Astrocyte (in vitro differentiated cells and primary cell): Measurements from ENCODE around the gene TBC1D5. TPM values are rescaled to one million over a fixed set of nuclear protein-coding genes. Genes with fewer than 3 reads are reported as not detected.

ENCODE experiments used
- DNase-seq: peaks from one replicate; pipeline ENCODE4 v3.0.0-alpha.2; 2010; ENCODE audit warnings: low read depth
- FAIRE-seq: peaks from 2 replicates; lab custom pipeline; 2011; peaks lifted over from hg19 to GRCh38; lab: Jason Lieb, UNC
- H2AFZ ChIP-seq: 2 replicates; pipeline ENCODE4 v1.6.0; 2012; ENCODE audit warnings: low read depth, low read length, inconsistent platforms
- H3K27ac ChIP-seq: 2 replicates; pipeline ENCODE4 v1.5.1; 2011; ENCODE audit warnings: low read depth, low read length, inconsistent platforms
- H3K27me3 ChIP-seq: 2 replicates; pipeline ENCODE4 v1.6.0; 2011; ENCODE audit warnings: low read length, inconsistent platforms; ENCODE audit not compliant: insufficient read depth
- H3K36me3 ChIP-seq: 2 replicates; pipeline ENCODE4 v1.5.1; 2011; ENCODE audit warnings: low read length, inconsistent platforms; ENCODE audit not compliant: insufficient read depth
- H3K4me1 ChIP-seq: 2 replicates; pipeline ENCODE4 v1.5.1; 2011; ENCODE audit warnings: low read length, inconsistent platforms; ENCODE audit not compliant: insufficient read depth
- H3K4me2 ChIP-seq: 2 replicates; pipeline ENCODE4 v1.6.0; 2012; ENCODE audit warnings: low read length, inconsistent platforms
- H3K4me3 ChIP-seq: 2 replicates; pipeline ENCODE4 v1.5.1; 2011; ENCODE audit warnings: low read depth, mild to moderate bottlenecking, low read length, inconsistent platforms; ENCODE audit not compliant: insufficient read depth
- H3K79me2 ChIP-seq: 2 replicates; pipeline ENCODE4 v1.6.0; 2012; ENCODE audit warnings: mild to moderate bottlenecking, low read length, inconsistent platforms; ENCODE audit not compliant: insufficient read depth
- H3K9ac ChIP-seq: 2 replicates; pipeline ENCODE4 v1.6.0; 2012; ENCODE audit warnings: mild to moderate bottlenecking, low read length, inconsistent platforms
- H3K9me3 ChIP-seq: 2 replicates; pipeline ENCODE4 v1.5.1; 2012; ENCODE audit warnings: low read depth, mild to moderate bottlenecking, low read length, inconsistent platforms; ENCODE audit not compliant: insufficient read depth
- H4K20me1 ChIP-seq: 2 replicates; pipeline ENCODE4 v1.6.0; 2012; ENCODE audit warnings: low read length, inconsistent platforms; ENCODE audit not compliant: insufficient read depth
- H3K27ac Mint-ChIP-seq: one replicate; pipeline ENCODE4 v1.8.0; 2021; ENCODE audit warnings: mild to moderate bottlenecking, mixed read lengths; ENCODE audit not compliant: unreplicated experiment
- H3K27me3 Mint-ChIP-seq: one replicate; pipeline ENCODE4 v1.8.0; 2021; ENCODE audit warnings: low read depth, mixed read lengths; ENCODE audit not compliant: unreplicated experiment
- H3K36me3 Mint-ChIP-seq: one replicate; pipeline ENCODE4 v1.8.0; 2021; ENCODE audit warnings: low read depth, mixed read lengths; ENCODE audit not compliant: unreplicated experiment
- H3K4me1 Mint-ChIP-seq: one replicate; pipeline ENCODE4 v1.8.0; 2021; ENCODE audit warnings: low read depth, mixed read lengths; ENCODE audit not compliant: unreplicated experiment
- H3K4me3 Mint-ChIP-seq: one replicate; pipeline ENCODE4 v1.8.0; 2021; ENCODE audit warnings: mild to moderate bottlenecking, moderate library complexity, mixed read lengths; ENCODE audit not compliant: unreplicated experiment
- H3K9me3 Mint-ChIP-seq: one replicate; pipeline ENCODE4 v1.8.0; 2021; ENCODE audit warnings: mild to moderate bottlenecking, mixed read lengths; ENCODE audit not compliant: unreplicated experiment
- EZH2 ChIP-seq: IDR thresholded peaks from 2 replicates; pipeline ENCODE4 v1.6.1; 2012; ENCODE audit warnings: mild to moderate bottlenecking, low read length, inconsistent platforms; ENCODE audit not compliant: insufficient read depth
- total RNA-seq: library from RNA; stranded (reverse); gene quantifications from 2 replicates; pipeline ENCODE4 v1.2.1, GENCODE V29; 2021
- TF ChIP-seq, protein P1 (sequence below): IDR thresholded peaks from 2 replicates; pipeline ENCODE4 v1.5.1; 2011; ENCODE audit warnings: low read depth, mild to moderate bottlenecking, inconsistent platforms, low read length, moderate library complexity; ENCODE audit not compliant: insufficient read depth

Gene TBC1D5
- total RNA-seq, 1 donor from 2014 or later = 23.0 TPM

DNA sequence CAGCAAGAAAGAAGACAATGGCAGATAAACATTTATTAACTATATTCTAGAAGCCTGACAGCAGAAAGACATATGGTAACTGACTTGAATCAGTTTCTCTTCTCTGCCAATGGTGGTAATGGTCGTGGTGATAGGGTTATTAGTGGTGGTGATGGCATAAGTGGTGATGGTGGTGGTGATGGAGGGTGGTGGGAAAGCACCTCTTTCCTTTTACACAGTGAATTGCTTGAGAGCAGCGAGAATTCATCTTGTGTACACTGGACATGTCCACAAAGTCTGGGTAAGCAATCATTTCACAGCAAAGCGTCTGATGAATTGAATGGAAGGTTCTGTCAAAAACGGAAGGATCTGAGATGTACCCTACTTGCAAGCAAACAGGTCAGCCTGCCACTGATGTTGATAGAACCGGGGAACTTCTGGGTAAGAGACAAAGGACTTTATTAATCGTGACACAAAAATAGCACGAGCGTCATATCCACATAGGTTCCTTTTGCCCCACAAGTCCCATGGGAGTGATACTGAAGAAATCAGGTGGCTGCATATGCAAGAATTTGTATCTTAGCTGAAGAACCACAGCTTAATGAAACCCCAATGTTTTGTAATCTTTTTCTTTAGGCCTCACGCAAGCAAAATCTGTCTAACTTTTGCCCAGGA lies 23.5 kb upstream of the TBC1D5 start:
- no peak overlapping the region for H3K9ac ChIP-seq
- H3K27me3 ChIP-seq = no peaks in the 10 kb centered on the region
- Mint-ChIP-seq H3K4me1 (no peaks in the 10 kb centered on the region), H3K9me3 (no peaks in the 10 kb centered on the region), H3K4me3 (no peak overlapping the region), H3K27ac (no peak overlapping the region), H3K27me3 (no peaks in the 10 kb centered on the region), H3K36me3 (no peaks in the 10 kb centered on the region)
- no peak overlapping the region for H3K4me2 ChIP-seq
- TF ChIP-seq EZH2 = no peak
- no peaks in the 10 kb centered on the region for H3K9me3 ChIP-seq
- H3K79me2 ChIP-seq = no peaks in the 10 kb centered on the region
- DNase-seq = no peak
- no peak for FAIRE-seq
- H3K4me3 ChIP-seq = no peak overlapping the region
- H2AFZ ChIP-seq = no peak overlapping the region
- no peak overlapping the region for H3K27ac ChIP-seq
- H3K4me1 ChIP-seq = no peaks in the 10 kb centered on the region
- H4K20me1 ChIP-seq = no peaks in the 10 kb centered on the region
- no peaks in the 10 kb centered on the region for H3K36me3 ChIP-seq

DNA sequence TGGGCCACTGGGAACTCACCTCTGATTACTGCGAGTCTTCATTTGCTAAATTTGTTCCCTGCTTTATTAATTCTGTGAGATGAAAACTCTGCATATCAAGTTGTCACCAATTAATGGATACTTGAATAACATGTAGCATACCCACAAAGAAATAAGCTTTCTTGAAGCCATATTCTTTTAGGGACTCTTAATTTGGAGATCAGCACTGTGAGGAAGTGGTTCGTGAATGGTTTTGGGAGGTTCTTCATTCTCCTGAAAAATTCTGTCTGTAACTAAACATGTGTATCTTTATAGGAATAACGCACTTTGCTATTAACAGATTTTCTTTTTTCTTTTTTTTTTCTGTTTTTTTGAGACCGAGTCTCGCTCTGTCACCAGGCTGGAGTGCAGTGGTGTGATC lies 19.1 kb upstream of the TBC1D5 start:
- peaks cover 3% of the 10 kb centered on the region for H3K27me3 Mint-ChIP-seq
- H3K27me3 ChIP-seq = no peaks in the 10 kb centered on the region
- H3K9me3 Mint-ChIP-seq = no peaks in the 10 kb centered on the region
- FAIRE-seq = no peak
- H3K36me3 ChIP-seq = no peaks in the 10 kb centered on the region
- H3K79me2 ChIP-seq = no peaks in the 10 kb centered on the region
- H3K4me1 ChIP-seq = peaks cover 4% of the 10 kb centered on the region
- H3K27ac Mint-ChIP-seq = no peak overlapping the region
- H3K4me3 ChIP-seq = no peak overlapping the region
- H3K4me2 ChIP-seq = no peak overlapping the region
- H3K4me3 Mint-ChIP-seq = no peak overlapping the region
- no peaks in the 10 kb centered on the region for H3K4me1 Mint-ChIP-seq
- H3K36me3 Mint-ChIP-seq = no peaks in the 10 kb centered on the region
- H3K9me3 ChIP-seq = no peaks in the 10 kb centered on the region
- no peak overlapping the region for H2AFZ ChIP-seq
- no peak for DNase-seq
- no peak for TF ChIP-seq EZH2
- TF ChIP-seq, protein P1, sequence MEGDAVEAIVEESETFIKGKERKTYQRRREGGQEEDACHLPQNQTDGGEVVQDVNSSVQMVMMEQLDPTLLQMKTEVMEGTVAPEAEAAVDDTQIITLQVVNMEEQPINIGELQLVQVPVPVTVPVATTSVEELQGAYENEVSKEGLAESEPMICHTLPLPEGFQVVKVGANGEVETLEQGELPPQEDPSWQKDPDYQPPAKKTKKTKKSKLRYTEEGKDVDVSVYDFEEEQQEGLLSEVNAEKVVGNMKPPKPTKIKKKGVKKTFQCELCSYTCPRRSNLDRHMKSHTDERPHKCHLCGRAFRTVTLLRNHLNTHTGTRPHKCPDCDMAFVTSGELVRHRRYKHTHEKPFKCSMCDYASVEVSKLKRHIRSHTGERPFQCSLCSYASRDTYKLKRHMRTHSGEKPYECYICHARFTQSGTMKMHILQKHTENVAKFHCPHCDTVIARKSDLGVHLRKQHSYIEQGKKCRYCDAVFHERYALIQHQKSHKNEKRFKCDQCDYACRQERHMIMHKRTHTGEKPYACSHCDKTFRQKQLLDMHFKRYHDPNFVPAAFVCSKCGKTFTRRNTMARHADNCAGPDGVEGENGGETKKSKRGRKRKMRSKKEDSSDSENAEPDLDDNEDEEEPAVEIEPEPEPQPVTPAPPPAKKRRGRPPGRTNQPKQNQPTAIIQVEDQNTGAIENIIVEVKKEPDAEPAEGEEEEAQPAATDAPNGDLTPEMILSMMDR = no peak
- H3K9ac ChIP-seq = no peak overlapping the region
- H3K27ac ChIP-seq = no peak overlapping the region
- no peaks in the 10 kb centered on the region for H4K20me1 ChIP-seq

DNA sequence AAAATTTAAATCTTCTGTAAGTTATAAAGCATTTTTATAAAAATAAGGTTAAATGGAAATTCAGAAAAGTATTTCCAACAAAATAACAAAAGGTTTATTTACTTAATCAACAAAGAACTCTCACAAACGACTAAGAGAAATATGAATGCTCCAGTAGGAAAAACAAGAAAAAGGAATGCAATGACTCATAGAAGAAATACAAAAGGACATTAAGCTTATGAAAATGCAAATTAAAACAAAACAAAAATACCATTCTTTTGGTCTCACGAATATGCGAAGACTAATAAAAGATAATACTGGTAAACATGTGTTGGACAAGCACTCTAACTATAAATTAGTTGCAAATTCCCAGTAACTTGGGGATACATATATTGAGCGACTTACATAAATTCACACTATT lies 17.5 kb upstream of the TBC1D5 start:
- no peaks in the 10 kb centered on the region for H3K36me3 ChIP-seq
- DNase-seq (peak; percentile 8), FAIRE-seq (no peak)
- H3K27me3 ChIP-seq = no peaks in the 10 kb centered on the region
- no peak overlapping the region for H3K27ac ChIP-seq
- H2AFZ ChIP-seq = no peak overlapping the region
- peaks cover 4% of the 10 kb centered on the region for H3K4me1 ChIP-seq
- H3K27ac Mint-ChIP-seq = no peak overlapping the region
- no peak for TF ChIP-seq EZH2
- TF ChIP-seq, protein P1 = no peak
- H3K79me2 ChIP-seq = no peaks in the 10 kb centered on the region
- H3K9me3 Mint-ChIP-seq = no peaks in the 10 kb centered on the region
- H3K4me2 ChIP-seq = peak overlapping the region; percentile 37
- no peak overlapping the region for H3K9ac ChIP-seq
- H3K27me3 Mint-ChIP-seq = peaks cover 3% of the 10 kb centered on the region
- H3K4me1 Mint-ChIP-seq = no peaks in the 10 kb centered on the region
- H4K20me1 ChIP-seq = no peaks in the 10 kb centered on the region
- no peaks in the 10 kb centered on the region for H3K9me3 ChIP-seq
- H3K36me3 Mint-ChIP-seq = no peaks in the 10 kb centered on the region
- no peak overlapping the region for H3K4me3 ChIP-seq
- no peak overlapping the region for H3K4me3 Mint-ChIP-seq
